ENCODE results near the gene PALD1. TPM values are rescaled to one million over a fixed set of nuclear protein-coding genes. Genes with fewer than 3 reads are reported as not detected.

Gene PALD1
- polyA plus RNA-seq, 3 donors = 0.04 to 0.11 TPM; not detected in 1

DNA sequence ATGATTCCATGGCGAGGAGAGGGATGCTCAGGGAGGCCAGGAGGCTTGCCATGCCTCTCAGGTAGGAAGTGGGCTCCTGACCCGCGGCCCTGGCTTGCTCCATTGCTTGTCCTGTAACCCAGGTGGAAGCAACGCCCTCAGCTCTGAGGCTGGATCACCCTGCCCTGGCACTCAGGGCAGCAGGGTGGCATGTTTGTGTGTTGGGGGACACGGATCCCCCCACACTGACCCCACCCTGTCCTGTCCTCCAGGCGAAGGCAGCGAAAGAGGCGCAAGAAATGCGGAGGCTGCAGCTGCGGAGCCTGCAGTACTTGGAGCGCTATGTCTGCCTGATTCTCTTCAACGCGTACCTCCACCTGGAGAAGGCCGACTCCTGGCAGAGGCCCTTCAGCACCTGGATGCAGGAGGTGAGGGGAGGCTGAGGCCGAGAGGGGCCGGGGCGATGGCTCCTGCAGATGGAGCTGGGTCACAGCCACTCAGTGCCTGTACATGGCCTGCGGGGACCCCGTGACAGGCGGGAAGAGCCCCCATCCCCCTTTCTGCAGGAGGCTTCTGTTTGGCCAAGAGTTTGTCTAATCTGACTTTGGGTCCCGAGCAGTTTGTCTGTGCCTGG is 85.7 kb downstream of the PALD1 start:
- no peak overlapping the region for H3K4me3 ChIP-seq (replicated peaks in 1 of 3; ENCODE audit: low read depth in 2 of 3, low read length in 3 of 3)
- WGBS (ENCODE audit: insufficient coverage) = 99% methylated on average over 11 of the region's 21 CpGs
- H4K20me1 ChIP-seq (ENCODE audit: insufficient read depth, low read length) = no peaks in the 10 kb centered on the region
- H3K27ac Mint-ChIP-seq = no peak overlapping the region
- H3K9me3 Mint-ChIP-seq = peaks cover 0 to 4% (median 0%) of the 10 kb centered on the region in 7 donors
- peaks cover 33 to 46% of the 10 kb centered on the region in 2 donors for H3K4me1 ChIP-seq (ENCODE audit: control insufficient read depth in 1 of 2, insufficient read depth in 2 of 2, low read length in 2 of 2)
- H3K4me2 ChIP-seq (replicated peaks; ENCODE audit: extremely low read depth, low read length, poor library complexity, severe bottlenecking) = no peak overlapping the region
- no peaks in the 10 kb centered on the region for H3K27me3 ChIP-seq (ENCODE audit: control insufficient read depth in 2 of 2, insufficient read depth in 2 of 2, low read length in 2 of 2)
- intact Hi-C loops (cut with micrococcal nuclease) = no loop called here
- H3K27me3 Mint-ChIP-seq (ENCODE audit: low read depth in 3 of 3) = peaks cover 0 to 7% (median 4%) of the 10 kb centered on the region in 3 donors
- H3K4me3 Mint-ChIP-seq = no peak overlapping the region
- peaks cover 41% of the 10 kb centered on the region for H3K4me1 Mint-ChIP-seq
- no peak for DNase-seq
- H2AFZ ChIP-seq (ENCODE audit: insufficient read depth, low read depth, low read length, poor library complexity, severe bottlenecking) = no peak overlapping the region
- TF ChIP-seq, protein P1, sequence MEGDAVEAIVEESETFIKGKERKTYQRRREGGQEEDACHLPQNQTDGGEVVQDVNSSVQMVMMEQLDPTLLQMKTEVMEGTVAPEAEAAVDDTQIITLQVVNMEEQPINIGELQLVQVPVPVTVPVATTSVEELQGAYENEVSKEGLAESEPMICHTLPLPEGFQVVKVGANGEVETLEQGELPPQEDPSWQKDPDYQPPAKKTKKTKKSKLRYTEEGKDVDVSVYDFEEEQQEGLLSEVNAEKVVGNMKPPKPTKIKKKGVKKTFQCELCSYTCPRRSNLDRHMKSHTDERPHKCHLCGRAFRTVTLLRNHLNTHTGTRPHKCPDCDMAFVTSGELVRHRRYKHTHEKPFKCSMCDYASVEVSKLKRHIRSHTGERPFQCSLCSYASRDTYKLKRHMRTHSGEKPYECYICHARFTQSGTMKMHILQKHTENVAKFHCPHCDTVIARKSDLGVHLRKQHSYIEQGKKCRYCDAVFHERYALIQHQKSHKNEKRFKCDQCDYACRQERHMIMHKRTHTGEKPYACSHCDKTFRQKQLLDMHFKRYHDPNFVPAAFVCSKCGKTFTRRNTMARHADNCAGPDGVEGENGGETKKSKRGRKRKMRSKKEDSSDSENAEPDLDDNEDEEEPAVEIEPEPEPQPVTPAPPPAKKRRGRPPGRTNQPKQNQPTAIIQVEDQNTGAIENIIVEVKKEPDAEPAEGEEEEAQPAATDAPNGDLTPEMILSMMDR (IDR thresholded peaks at IDR 0.05) = no peak
- no peaks in the 10 kb centered on the region for H3K9me3 ChIP-seq (replicated peaks in 1 of 2; ENCODE audit: control insufficient read depth in 1 of 2, insufficient read depth in 1 of 2, low read length in 2 of 2)
- H3K9ac ChIP-seq (ENCODE audit: insufficient read depth, low read length, poor library complexity, severe bottlenecking) = no peak overlapping the region
- H3K36me3 ChIP-seq (replicated peaks in 1 of 2; ENCODE audit: control insufficient read depth in 1 of 2, insufficient read depth in 2 of 2, low read length in 2 of 2) = no peaks in the 10 kb centered on the region
- H3K79me2 ChIP-seq (ENCODE audit: insufficient read depth, low read length) = no peaks in the 10 kb centered on the region
- no peaks in the 10 kb centered on the region for H3K36me3 Mint-ChIP-seq
- H3K27ac ChIP-seq (ENCODE audit: low read depth in 1 of 2, low read length in 2 of 2) = no peak overlapping the region

DNA sequence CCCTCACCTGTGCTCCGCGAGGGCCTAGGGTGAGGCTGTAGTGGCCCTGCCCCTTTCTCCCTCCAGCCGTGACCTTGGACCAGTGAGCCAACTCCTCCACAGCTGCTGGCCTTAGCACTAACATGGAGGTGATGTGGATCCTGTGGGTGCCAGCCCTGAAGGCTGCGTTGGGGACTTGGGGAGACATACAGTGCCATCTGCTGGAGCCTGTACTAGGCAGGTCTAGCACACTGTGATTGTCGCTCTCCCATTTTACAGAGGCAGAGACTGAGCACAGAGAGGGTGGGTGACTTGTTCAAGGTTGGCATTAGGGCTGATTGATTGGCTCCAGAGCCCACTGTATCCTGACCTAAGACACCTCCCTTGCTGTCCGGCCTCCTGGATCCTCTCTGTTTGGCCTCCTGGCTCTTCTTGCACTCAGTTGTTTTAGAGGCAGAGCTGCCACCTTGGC is 86.4 kb downstream of the PALD1 start:
- H3K4me3 Mint-ChIP-seq = peak overlapping the region in 1 of 2 donors; percentile 76
- Histone ChIP-seq H3K27ac (ENCODE audit: low read depth in 1 of 2, low read length in 2 of 2) (peak overlapping the region in 1 of 2 donors; percentile 27), H2AFZ (ENCODE audit: insufficient read depth, low read depth, low read length, poor library complexity, severe bottlenecking) (peak overlapping the region; percentile 67), H4K20me1 (ENCODE audit: insufficient read depth, low read length) (no peaks in the 10 kb centered on the region), H3K27me3 (ENCODE audit: control insufficient read depth in 2 of 2, insufficient read depth in 2 of 2, low read length in 2 of 2) (no peaks in the 10 kb centered on the region), H3K9me3 (replicated peaks in 1 of 2; ENCODE audit: control insufficient read depth in 1 of 2, insufficient read depth in 1 of 2, low read length in 2 of 2) (no peaks in the 10 kb centered on the region), H3K79me2 (ENCODE audit: insufficient read depth, low read length) (no peaks in the 10 kb centered on the region), H3K36me3 (replicated peaks in 1 of 2; ENCODE audit: control insufficient read depth in 1 of 2, insufficient read depth in 2 of 2, low read length in 2 of 2) (no peaks in the 10 kb centered on the region), H3K4me1 (ENCODE audit: control insufficient read depth in 1 of 2, insufficient read depth in 2 of 2, low read length in 2 of 2) (peaks cover 30 to 42% of the 10 kb centered on the region in 2 donors), H3K4me3 (replicated peaks in 1 of 3; ENCODE audit: low read depth in 2 of 3, low read length in 3 of 3) (no peak overlapping the region), H3K4me2 (replicated peaks; ENCODE audit: extremely low read depth, low read length, poor library complexity, severe bottlenecking) (no peak overlapping the region), H3K9ac (ENCODE audit: insufficient read depth, low read length, poor library complexity, severe bottlenecking) (peak overlapping the region; percentile 29)
- WGBS (ENCODE audit: insufficient coverage) = 95% methylated on average over 3 of the region's 6 CpGs
- H3K36me3 Mint-ChIP-seq = no peaks in the 10 kb centered on the region
- TF ChIP-seq, protein P1 (IDR thresholded peaks at IDR 0.05) = no peak
- intact Hi-C loops (cut with micrococcal nuclease) = no loop called here
- H3K27ac Mint-ChIP-seq = peak overlapping the region in 3 of 7 donors; percentile 40 to 77 (median 69)
- H3K9me3 Mint-ChIP-seq = peaks cover 0 to 4% (median 0%) of the 10 kb centered on the region in 7 donors
- H3K27me3 Mint-ChIP-seq (ENCODE audit: low read depth in 3 of 3) = peaks cover 0 to 6% (median 3%) of the 10 kb centered on the region in 3 donors
- H3K4me1 Mint-ChIP-seq = peaks cover 37% of the 10 kb centered on the region
- no peak for DNase-seq
